Ureter (tissue), 1 donor: Measurements from ENCODE around the gene SUSD2. TPM values are rescaled to one million over a fixed set of nuclear protein-coding genes. Genes with fewer than 3 reads are reported as not detected.
"Not testable (repeated sequence)": the region's sequence is repeated elsewhere in the genome, so short reads cannot be mapped to it uniquely, and the experiment has no call there.

Experiments used
- DNase-seq: peaks from one replicate; pipeline ENCODE4 v3.0.0-alpha.2; 2020; ENCODE audit warnings: low spot score
- total RNA-seq: library from RNA; stranded (reverse); gene quantifications from one replicate; pipeline ENCODE4 v1.2.4, GENCODE V29; 2023
- donor health status: DM: yes; HTN: yes; CAD: no.

Gene SUSD2
- total RNA-seq, 1 donor from 2014 or later, result 8.3 TPM

DNA sequence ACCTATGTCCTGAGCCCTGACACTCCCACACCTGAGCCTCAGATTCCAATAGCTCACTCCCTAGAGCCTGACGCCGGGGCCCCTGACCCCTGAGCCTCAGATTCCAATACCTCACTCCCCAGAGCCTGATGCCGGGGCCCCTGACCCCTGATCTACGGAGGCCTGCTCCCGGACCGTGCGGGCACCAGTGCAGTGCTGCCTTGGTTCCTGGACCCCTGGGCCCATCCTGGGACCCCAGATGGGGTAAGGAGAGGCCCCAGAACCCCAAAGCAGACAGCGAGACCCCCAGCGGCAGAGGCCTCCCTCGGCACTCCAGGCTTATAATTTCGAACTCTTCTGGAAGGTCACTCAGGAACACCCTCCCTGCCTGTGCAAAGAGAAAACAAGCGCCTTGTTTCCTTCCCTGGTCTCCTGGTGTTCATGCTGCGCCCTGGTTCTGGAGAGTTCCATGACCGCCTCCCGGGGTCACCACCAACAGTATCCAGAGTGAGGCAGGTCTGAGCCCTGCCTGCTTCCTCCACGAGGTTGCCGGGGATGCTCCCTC, 7.5 kb downstream of the SUSD2 start:
- no peak for DNase-seq

DNA sequence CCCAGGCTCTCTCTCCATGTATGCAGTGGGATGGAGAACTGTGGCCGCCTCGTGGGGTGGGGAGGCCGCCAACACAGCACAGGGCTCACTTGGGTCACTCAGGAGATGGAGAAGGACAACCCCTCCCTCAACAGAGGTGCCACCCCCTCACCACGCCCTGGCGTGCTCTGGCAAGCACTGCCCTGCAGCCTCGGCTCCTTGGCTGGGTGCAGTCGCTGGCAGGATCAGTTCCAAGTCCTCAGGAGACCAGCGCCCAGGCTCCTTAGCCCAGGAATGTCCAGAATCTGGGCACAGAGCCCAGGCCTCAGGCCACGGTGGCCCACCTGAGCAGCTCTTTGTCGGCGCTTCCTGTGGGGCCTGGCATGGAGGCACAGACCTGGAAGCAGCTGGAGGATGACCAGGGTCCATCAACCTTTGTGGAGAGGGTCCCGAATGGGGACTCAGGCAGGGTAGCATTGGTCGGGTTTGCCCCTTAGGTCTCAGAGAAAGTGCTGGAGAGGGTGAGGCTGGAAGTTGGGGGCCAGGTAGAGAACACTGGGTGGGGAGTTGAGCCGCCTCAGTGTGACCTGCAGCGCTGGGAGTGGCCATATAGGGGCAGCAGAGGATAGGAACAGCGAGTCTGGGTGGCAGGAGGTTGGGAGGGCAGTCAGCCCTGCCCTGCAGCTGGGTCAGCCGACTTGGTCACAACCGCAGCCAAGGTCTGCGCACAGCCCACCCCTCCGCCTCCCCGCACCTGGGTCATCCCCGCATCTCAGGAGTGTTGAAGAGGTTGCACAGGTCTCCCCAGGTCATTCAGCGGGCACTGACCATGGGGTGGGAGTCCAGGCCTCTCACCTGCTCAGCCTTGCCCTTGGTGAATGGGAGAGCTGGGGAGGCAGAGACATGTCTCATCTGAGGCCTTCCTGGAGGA, 8.2 kb downstream of the SUSD2 start:
- DNase-seq, result peak; percentile 79

DNA sequence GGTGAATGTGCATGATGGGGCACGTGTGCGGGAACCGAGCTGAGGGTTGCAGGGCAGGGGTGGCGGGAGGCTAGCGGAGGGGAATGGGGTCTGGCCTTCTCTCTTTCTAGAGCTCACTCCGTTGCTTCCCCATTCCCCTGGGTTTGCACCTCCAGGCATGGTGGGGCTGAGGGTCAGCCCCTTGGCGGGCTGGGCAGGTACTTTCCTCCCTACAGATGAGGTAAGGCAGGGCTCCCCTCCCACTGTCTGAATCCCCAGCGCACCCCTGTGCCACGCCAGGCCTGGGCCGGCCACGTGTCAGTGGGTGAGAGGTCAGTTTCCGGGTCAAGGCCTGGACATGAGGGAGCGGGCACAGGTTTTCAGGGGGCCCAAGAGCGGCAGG, 8.9 kb downstream of the SUSD2 start:
- no peak for DNase-seq

DNA sequence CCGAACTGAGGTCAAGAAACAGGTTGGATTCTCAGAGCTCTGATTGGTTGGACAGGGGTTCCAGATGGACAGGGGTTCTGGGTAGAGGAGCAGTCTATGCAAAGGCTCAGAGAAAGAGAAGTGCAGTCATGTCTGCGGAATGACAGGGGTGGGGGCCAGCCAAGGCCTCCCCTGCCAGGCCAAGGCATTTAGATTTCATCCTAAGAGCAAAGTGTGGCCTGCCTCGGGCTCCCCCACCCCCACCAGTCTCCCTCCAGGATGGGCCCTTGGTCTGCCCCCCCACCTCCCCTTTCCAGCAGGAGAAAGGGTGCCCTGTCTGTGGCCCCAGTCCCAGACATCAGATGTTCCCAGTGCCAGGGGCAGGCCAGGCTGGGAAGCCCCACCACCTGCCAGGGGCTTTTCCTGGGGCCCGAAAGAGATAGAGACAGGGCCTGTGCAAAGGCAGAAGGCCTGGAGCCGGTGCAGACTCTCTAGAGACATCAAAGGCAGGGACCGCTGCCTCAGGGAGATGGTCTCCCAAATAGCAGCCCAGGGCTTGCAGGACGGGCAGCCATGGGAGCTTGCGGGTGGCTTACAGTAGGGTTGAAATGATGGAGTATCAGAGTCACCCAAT, 9.4 kb downstream of the SUSD2 start:
- no peak for DNase-seq

DNA sequence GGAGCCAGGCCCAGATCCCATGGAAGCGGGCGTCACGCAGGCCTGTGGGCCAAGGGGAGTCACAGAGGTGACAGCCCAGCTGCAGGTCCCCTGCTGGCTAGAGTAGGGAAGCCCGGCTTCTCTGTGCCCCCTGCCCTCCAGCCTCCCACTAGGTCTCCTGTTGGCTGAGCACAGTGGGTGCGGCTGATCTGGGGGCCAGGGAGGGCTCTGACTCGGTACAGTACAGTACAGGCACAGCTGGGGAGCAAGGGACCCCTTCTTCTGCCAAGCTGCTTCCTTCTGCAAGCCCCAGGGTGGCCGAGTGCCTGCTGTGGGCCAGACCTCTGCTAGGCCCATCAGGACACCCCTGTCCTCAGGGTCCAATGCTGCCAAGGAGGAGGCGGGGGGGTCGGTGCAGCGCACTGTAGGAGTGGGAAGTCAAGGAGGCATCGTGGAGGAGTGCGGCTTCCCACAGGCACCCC, 10.1 kb downstream of the SUSD2 start:
- DNase-seq, result no peak

DNA sequence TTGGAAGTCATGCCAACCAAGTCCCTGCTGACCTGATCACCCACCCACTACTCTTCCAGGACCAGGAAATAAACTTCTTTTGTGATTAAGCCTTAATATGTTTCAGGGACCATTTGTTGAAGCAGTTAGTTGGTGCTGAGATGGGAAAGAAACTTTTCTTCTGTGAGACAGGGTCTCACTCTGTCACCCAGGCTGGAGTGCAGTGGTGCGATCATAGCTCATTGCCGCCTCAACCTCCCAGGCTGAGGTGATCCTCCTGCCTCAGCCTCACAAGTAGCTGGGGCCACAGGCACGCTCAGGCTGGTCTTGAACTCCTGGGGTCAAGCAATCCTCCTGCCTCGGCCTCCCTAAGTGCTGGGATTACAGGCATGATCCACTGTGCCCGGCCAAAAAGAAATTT, 10.6 kb downstream of the SUSD2 start:
- DNase-seq, result no peak

DNA sequence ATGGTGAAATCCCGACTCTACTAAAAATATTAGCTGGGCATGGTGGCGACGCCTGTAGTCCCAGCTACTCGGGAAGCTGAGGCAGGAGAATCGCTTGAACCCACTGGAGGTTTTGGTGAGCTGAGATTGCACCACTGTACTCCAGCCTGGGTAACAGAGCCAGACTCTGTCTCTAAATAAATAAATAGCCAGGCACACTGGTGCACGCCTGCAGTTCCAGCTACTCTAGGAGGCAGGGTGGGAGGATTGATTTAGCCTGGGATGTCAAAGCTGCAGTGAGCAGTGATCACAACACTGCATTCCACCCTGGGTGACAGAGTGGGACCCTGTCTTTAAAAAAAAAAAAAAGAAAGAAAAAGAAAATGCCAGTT, 17.4 kb downstream of the SUSD2 start:
- no peak for DNase-seq

DNA sequence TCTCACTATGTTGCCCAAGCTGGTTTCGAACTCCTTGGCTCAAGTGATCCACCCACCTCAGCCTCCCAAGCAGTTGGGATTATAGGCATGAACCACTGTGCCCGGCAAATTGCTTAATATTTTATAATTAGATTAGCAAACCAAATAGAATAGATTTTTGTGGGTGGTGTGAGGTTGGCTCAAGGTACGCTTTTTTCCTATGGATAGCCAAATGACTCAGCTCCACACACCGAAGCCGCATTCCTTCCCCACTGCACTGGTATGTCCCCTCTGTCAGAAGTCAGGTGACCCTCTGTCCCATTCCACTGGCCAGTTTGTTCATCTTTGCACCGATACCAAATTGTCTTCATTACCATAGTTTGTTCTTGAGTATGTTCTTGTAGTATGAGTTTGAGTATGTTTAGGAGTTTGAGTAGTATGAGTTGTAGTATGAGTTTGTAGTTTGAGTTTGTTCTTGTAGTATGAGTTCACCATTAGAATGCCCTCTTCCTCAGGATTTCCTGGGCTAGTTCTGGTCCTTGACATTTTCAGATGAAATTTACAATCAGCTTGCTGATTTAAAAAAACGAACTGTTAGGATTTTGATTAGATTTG, 19.4 kb downstream of the SUSD2 start:
- DNase-seq, result no peak

DNA sequence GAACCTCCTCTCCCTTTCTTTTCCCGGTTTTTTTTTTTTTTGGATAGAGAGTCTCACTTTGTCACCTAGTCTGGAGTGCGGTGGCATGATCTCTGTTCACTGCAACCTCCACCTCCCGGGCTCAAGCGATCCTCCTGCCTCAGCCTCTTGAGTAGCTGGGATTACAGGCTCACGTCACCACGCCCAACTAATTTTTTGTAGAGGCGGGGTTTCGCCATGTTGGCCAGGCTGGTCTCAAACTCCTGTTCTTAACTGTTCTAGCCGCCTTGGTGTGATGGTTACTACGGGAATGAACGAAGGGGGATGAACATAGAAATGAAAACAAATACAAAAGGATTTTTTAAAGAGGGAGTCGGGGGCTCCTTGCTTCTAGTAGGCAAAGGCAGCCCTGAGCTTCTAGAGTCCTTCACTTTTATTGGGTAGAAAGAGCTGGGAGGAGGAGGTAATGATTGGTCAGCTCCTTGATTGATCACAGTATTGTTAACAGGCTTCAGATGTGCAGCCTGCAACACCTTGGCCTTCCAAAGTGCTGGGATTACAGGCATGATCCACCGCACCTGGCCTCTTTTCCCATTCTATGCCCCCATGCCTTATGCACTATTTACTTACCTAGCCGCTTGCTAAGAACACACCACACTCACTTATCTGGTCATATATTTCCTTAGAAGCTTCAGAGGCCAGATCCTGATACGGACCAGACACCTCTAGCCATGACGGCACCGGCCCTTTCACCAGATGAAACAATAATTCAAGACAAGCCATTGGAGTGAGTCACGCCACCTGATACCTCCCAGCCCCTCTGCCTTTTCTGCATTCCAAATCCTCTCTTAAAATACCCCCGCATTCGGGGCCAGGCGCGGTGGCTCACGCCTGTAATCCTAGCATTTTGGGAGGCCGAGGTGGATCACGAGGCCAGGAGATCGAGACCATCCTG, 20.7 kb downstream of the SUSD2 start:
- no peak for DNase-seq

DNA sequence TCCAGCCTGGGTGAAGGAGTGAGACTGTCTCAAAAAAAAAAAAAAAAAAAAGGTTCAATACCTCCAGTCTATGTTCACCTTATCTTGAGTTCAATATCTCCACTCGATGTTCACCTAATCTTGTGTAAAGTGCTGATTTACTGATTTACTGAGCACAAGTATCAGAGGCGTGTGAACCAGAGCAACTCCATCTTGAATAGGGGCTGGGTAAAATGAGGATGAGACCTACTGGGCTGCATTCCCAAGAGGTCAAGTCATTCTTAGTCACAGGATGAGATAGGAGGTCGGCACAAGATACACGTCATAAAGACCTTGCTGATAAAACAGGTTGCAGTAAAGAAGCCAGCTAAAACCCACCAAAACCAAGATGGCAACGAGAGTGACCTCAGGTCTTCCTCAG, 22.6 kb downstream of the SUSD2 start:
- not testable (repeated sequence) for DNase-seq

DNA sequence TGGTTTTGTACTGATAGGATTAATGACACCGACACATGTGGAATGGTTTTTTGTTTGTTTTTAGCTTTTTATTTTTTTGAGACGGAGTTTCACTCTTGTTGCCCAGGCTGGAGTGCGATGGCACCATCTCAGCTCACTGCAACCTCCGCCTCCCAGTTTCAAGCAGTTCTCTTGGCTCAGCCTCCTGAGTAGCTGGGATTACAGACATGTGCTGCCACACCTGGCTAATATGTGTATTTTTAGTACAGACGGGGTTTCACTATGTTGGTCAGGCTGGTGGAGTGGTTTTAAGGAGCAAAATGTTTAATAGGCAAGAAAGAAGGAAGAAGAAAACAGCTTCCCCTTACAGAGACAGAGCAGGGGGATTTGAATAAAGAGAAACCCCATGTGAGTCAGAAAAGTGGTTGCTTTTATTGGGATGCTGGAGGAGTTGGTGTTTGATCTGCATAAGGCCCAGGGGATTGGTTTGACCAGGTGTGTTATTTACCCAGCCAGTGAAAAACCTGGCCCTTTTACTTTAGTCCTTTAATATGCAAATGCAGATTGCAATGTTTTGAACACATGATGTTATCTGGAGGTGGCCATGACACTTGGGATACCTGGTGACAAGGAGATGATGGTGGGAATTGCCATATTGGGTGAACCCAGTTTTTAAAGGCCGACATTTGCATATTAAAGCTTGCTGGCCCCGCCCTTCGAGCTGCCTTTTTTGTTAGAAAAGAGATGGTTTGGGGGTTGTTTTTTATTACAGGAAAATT, 24.3 kb downstream of the SUSD2 start:
- no peak for DNase-seq

DNA sequence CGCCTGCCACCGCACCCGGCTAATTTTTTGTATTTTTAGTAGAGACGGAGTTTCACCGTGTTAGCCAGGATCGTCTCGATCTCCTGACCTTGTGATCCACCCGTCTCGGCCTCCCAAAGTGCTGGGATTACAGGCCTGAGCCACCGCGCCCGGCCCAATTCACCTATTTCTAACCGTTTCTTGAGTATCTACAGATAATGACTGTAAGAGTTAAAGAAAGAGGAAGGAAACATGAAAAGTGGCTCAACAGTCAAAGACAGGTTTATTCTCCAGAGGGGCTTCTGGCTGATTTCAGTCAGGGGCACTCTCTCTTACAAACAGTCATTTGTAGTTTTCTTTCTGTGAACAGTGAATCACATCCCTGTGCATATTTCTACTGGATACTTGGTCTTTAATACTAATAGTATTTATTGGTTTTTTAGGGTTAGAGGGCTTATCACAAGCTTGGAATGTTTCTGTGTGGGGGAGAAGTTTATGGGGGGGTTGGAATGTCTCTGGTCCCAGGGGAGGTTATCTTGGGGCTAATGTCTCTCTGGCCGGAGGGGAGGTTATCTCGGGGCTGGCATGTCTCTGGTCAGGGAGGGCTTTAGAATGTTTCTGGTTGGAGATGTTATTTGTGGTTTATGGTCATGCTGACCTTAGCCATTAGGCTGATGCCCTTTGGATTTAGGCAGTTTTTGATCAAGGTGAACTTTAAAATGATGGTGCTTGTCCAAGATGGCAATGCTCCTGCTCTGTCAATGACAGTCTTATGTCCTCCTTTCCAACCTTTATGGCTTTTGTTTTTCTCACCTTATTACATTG, 25.4 kb downstream of the SUSD2 start:
- not testable (repeated sequence) for DNase-seq

DNA sequence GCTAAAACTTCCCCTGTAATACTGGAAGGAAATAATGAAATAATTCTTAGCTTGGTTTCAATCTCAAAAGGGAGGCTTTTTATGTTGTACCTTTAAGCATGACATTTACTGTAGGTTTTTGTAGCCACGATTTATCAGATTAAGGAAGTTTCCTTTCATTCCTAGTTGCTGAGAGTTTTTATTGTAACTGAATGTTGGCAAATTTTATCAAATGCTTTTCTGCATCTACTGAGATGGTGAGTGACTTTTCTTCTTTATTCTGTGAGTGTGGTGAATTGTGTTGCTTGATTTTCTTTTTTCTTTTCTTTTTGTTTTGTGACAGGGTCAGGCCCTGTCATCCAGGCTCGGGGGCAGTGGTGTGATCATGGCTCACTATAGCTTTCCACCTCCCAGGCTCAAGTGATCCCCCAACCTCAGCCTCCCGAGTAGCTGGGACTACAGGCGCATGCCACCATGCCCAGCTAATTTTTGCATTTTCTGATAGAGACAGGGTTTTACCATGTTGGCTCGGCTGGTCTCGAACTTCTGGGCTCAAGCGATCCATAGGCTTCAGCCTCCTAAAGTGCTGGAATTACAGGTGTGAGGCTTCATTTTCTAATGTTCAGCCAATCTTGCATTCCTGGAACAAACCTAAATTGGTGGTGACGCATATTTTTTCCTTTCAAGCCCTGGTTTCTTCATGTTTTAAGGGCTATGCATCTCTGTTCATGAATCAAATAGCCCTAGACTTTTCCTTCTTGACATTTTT, 26.2 kb downstream of the SUSD2 start:
- no peak for DNase-seq

DNA sequence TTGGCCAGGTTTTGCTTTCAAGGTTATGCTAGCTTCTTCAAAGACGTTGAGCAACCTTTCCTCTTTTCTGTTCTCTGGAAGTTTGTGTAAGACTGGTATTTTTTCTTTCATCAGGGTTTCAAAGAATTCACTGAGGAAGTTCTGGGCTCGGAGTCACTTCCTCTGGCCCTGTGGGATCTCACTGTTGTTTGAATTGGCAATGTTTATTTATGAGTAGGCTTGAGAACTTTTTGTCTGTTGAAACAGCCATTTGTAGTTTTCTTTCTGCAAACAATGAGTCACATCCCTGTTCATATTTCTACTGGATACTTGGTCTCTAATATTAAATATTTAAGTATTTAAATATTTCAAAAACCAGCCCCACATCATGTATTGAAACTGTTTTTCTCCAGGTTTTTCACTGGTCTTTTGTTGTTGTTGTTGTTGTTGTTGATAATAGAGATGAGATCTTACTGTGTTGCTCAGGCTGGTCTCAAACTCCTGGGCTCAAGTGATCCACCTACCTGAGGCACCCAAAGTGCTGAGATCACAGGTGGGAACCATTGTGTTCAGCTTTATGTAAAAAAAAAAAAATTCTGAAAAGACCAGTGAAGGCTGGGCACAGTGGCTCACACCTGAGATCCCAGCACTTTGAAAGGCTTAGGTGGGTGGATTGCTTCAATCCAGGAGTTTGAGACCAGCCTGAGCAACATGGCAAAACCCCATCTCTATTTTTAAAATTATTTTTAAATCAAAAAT, 26.9 kb downstream of the SUSD2 start:
- DNase-seq, result no peak

DNA sequence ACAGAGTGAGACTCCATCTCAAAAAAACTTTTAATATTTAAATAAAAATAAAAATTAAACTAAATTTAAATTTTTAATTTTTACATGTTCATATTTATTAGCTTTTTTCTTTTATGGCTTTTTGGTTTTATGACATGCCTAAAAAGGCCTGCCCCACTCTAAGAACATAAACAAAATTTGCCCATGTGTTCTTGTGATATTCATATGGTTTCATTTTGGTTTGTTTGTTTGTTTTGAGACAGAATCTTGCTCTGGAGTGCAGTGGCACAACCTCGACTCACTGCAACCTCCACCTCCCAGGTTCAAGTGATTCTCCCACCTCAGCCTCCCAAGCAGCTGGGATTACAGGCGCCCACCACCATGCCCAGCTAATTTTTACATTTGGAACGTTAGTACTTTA, 27.7 kb downstream of the SUSD2 start:
- no peak for DNase-seq

DNA sequence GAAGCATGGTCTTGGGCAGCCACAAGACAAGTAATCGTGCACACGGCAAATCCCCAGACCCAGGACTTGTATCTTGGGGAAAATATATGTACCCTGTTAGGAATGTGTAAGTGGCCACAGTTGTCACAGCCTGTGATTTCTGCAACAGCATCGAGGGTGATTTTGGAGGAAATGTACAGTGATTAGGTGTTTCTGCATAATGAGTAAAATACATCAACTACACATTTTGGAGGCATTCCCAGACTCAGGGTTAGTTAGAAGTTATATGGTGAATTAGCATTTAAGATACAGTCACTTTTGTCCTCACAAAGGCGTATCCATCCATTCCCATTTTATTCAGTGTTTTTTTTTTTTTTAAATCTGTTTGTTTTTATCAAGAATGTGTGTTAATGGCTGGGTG, 28.4 kb downstream of the SUSD2 start:
- no peak for DNase-seq

DNA sequence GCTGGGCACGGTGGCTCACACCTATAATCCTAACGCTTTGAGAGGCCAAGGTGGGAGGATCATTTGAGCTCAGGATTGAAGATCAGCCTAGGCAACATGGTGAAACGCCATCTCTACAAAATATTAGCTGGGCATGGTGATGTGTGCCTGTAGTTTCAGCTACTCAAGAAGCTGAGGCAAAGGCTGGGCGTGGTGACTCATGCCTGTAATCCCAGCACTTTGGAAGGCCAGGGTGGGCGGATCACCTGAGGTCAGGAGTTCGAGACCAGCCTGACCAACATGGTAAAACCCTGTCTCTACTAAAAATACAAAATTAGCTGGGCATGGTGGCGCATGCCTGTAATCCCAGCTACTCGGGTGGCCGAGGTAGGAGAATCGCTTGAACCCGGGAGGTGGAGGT, 29.1 kb downstream of the SUSD2 start:
- not testable (repeated sequence) for DNase-seq

DNA sequence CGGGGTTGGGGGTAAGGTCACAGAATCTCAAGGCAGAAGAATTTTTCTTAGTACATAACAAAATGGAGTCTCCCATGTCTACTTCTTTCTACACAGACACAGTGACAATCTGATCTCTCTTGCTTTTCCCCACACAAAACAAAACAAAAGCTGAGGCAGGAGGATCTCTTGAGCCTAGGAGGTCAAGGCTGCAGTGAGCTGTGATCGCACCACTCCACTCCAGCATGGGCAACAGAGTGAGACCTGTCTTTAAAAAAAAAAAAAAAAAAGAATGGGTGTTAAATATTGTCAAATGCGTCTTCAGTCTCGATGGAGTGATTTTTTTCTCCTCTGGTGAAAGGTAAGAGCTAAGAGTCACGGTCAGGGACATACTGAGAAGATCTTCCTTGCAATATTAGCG, 30.4 kb downstream of the SUSD2 start:
- not testable (repeated sequence) for DNase-seq
